ENCODE results near the gene MRPL57. TPM values are rescaled to one million over a fixed set of nuclear protein-coding genes. Genes with fewer than 3 reads are reported as not detected.
A peak's percentile ranks its signal among the peaks of the same experiment; 100 is the strongest.
"Not testable (repeated sequence)": the region's sequence is repeated elsewhere in the genome, so short reads cannot be mapped to it uniquely, and the experiment has no call there.

MRPL57 gene
- total RNA-seq, 1 donor from 2014 or later = 16.1 TPM

DNA sequence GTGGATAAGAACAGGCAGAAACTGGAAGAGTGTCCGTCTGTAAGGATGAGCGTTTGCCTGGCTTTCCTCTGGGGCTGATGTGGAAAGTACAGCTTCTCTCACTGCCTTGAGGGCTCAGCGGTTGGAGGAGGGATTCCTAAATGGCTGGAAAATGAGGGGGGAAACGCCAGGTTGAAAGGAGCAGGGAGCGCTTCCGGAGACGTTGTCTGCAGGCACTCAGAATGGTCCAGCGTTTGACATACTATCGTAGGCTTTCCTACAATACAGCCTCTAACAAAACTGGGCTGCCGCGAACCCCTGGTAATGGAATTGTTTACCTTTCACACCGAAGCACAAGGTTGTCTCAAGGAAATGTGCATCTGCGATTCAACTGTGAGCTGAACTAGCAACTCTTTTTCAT is 39.9 kb downstream of the MRPL57 start:
- H3K4me3 Mint-ChIP-seq (ENCODE audit: unreplicated experiment) = no peak overlapping the region
- H3K4me1 Mint-ChIP-seq (ENCODE audit: unreplicated experiment) = no peaks in the 10 kb centered on the region
- peak; percentile 21 for DNase-seq (ENCODE audit: extremely low spot score, unreplicated experiment)
- TF ChIP-seq, protein P1, sequence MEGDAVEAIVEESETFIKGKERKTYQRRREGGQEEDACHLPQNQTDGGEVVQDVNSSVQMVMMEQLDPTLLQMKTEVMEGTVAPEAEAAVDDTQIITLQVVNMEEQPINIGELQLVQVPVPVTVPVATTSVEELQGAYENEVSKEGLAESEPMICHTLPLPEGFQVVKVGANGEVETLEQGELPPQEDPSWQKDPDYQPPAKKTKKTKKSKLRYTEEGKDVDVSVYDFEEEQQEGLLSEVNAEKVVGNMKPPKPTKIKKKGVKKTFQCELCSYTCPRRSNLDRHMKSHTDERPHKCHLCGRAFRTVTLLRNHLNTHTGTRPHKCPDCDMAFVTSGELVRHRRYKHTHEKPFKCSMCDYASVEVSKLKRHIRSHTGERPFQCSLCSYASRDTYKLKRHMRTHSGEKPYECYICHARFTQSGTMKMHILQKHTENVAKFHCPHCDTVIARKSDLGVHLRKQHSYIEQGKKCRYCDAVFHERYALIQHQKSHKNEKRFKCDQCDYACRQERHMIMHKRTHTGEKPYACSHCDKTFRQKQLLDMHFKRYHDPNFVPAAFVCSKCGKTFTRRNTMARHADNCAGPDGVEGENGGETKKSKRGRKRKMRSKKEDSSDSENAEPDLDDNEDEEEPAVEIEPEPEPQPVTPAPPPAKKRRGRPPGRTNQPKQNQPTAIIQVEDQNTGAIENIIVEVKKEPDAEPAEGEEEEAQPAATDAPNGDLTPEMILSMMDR (IDR thresholded peaks at IDR 0.05) = no peak
- peaks cover 44% of the 10 kb centered on the region for H3K27me3 Mint-ChIP-seq (ENCODE audit: unreplicated experiment)
- peaks cover 6% of the 10 kb centered on the region for H3K9me3 Mint-ChIP-seq (ENCODE audit: unreplicated experiment)
- H3K36me3 Mint-ChIP-seq (ENCODE audit: unreplicated experiment) = no peaks in the 10 kb centered on the region
- no peak overlapping the region for H3K27ac Mint-ChIP-seq (ENCODE audit: unreplicated experiment)

DNA sequence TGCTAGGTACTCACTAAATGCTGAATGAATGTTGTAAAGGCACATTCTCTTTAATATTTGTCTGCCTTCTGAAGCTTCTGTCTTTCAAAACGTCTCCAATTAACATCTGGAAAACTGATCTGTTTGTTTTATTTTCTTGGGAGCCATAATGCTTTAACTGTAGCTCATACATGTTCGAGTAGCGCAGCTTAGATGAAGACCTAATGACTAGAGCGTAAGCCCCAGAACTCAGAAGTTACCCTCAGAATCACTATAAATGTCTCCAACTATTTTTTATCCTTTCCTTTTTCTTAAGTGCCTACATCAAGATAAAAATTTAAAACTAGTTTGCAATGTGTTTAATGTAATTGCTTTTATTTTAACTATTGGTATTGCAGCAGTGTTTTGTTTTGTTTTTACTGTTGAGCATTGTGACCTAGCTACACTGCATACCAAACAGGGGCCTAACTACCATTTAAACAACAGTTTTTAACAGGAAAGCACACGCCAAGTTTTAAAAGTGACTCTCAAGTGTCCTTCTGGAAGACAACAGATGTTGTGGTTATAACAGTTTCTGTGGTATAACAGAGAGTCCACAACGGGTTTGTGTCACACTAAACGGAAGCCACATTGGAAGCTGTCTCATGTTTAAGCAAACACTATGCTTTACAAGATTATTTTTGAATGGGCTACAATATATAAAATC is 42.0 kb downstream of the MRPL57 start:
- Mint-ChIP-seq H3K27ac (ENCODE audit: unreplicated experiment) (no peak overlapping the region), H3K36me3 (ENCODE audit: unreplicated experiment) (no peaks in the 10 kb centered on the region), H3K9me3 (ENCODE audit: unreplicated experiment) (peaks cover 13% of the 10 kb centered on the region), H3K4me3 (ENCODE audit: unreplicated experiment) (no peak overlapping the region), H3K27me3 (ENCODE audit: unreplicated experiment) (peaks cover 29% of the 10 kb centered on the region), H3K4me1 (ENCODE audit: unreplicated experiment) (no peaks in the 10 kb centered on the region)
- no peak for DNase-seq (ENCODE audit: extremely low spot score, unreplicated experiment)
- TF ChIP-seq, protein P1 (IDR thresholded peaks at IDR 0.05) = no peak

DNA sequence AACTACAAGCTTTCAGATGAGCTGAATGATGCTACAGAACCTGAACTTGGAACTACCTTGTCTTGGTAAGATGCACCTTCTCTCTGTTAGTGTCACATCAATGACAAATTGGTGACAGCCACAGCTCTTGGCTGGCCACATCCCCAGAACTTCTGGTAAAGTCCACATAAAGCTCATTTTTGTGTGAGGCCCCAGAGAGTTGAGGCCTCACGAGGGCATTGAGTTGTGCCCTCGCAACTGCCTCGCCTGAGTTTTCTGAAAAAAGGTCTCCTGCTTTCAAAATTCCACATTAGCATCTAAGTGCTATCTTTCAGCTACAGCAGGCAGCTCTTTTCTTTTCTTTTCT is 42.6 kb downstream of the MRPL57 start:
- Mint-ChIP-seq H3K4me1 (ENCODE audit: unreplicated experiment) (no peaks in the 10 kb centered on the region), H3K27me3 (ENCODE audit: unreplicated experiment) (peaks cover 26% of the 10 kb centered on the region), H3K27ac (ENCODE audit: unreplicated experiment) (no peak overlapping the region), H3K36me3 (ENCODE audit: unreplicated experiment) (no peaks in the 10 kb centered on the region), H3K9me3 (ENCODE audit: unreplicated experiment) (peaks cover 13% of the 10 kb centered on the region), H3K4me3 (ENCODE audit: unreplicated experiment) (no peak overlapping the region)
- TF ChIP-seq, protein P1 (IDR thresholded peaks at IDR 0.05) = no peak
- DNase-seq (ENCODE audit: extremely low spot score, unreplicated experiment) = peak; percentile 5

DNA sequence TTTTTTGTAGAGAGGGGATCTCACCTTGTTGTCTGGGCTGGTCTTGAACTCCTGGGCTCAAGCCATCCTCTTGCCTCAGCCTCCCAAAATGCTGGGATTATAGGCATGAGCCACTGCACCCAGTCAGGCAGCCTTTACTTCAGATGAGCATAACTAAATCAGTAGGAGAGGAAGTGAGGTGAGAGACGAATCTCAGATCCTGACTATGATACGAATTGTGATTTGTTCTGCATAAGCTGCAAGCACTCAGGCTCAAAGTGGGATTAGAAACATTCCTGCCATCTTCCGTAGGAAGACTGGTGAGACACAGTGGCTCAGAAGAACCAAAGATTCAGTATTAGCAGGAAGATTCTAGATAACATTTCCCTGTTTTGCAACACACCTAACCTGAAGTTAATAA is 43.3 kb downstream of the MRPL57 start:
- H3K4me1 Mint-ChIP-seq (ENCODE audit: unreplicated experiment); H3K27ac Mint-ChIP-seq (ENCODE audit: unreplicated experiment); H3K36me3 Mint-ChIP-seq (ENCODE audit: unreplicated experiment); H3K4me3 Mint-ChIP-seq (ENCODE audit: unreplicated experiment); DNase-seq (ENCODE audit: extremely low spot score, unreplicated experiment): not testable (repeated sequence)
- H3K27me3 Mint-ChIP-seq (ENCODE audit: unreplicated experiment) = peaks cover 32% of the 10 kb centered on the region
- H3K9me3 Mint-ChIP-seq (ENCODE audit: unreplicated experiment) = peaks cover 13% of the 10 kb centered on the region

DNA sequence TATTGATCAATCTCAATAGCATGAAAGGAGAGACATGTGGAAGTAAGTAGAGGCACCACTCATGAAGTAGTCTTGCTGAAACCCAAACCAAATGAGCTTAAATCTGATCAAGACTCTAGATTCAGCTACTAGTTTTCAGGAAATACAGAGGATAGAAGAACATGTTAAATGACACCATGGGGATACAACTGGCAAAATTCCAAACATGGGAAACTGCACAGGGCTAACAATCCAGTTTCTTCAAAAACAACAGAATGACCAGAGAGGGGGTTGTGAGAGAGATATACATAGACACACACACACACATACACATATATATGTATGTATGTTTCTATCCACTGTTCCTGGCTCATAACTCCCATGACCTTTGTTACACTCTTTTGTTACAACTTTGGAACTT is 44.8 kb downstream of the MRPL57 start:
- Mint-ChIP-seq H3K27ac (ENCODE audit: unreplicated experiment) (no peak overlapping the region), H3K9me3 (ENCODE audit: unreplicated experiment) (peaks cover 13% of the 10 kb centered on the region), H3K36me3 (ENCODE audit: unreplicated experiment) (no peaks in the 10 kb centered on the region), H3K4me3 (ENCODE audit: unreplicated experiment) (no peak overlapping the region), H3K27me3 (ENCODE audit: unreplicated experiment) (peaks cover 22% of the 10 kb centered on the region), H3K4me1 (ENCODE audit: unreplicated experiment) (no peaks in the 10 kb centered on the region)
- no peak for DNase-seq (ENCODE audit: extremely low spot score, unreplicated experiment)
- TF ChIP-seq, protein P1 (IDR thresholded peaks at IDR 0.05) = no peak

Data from osteocyte (in vitro differentiated cells).